ENCODE data around the gene PLN.
A peak's percentile ranks its signal among the peaks of the same experiment; 100 is the strongest.

The PLN gene

DNA sequence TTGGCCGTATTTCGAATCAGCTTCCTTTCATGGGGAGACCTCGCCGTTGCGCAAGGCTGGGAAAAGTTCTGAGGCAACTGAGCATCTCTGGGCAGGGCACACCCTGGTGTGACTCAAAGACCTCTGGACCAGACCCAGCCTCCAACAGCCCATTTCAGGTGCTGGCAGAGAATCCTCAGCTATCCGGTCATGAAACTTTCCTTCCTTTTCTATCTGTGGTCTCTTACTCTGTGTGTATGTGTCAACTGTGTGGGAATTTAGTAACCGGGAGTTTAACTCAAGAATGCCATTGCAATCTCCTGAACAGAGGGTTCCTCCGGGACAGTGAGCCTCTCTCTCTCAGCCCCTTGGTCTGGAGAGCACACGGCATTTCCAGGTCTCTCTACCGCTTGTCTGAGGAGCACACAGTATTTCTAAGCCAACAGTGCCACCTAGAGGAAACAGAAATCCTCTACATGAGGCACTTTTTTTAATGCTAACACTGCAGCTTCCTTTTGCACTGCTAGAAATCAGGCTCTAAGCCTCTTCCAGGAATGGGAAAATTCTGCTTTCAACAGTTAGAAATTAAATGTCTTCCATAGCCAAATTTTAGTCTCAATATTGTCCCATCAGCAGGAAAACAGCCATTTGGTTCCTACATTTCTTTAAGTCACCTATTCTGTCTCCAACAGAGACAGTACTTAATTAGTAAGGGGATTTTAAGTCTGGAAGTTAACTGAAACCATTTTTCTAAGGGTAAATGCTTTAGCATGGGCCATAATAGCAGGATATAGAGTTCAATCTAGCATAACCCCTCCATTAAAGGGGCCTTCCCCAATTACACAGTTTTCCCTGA lies 32.7 kb downstream of the PLN start:
- DNase-seq = peak; percentile 70

GRCh38 chr6:118581489-118581959 lies 33.4 kb downstream of the PLN start:
- peak; percentile 82 for DNase-seq

GRCh38 chr6:118584911-118585310 lies 36.8 kb downstream of the PLN start:
- DNase-seq = no peak

- DNase-seq = no peak
Observed at GRCh38 chr6:118586746-118587485, 38.8 kb downstream of the PLN start.

DNA sequence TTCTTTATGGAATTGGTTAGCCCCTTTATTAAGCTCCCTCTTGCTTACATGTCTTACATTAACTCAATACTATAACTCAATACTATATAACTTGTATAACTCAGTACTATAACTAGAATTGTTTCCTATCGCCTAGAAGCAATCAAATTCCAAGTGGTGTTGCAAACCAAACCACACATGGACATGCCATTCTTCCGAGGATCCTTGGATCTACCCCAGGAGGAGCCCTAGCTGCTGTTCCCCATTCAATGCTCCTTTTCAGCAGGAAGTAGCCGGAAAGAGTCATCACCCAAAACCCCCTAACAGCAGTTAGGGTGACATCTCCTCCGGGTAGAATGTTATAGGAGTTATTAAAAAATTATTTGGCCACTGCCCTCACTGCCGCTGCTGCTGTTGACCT lies 40.5 kb downstream of the PLN start:
- no peak for DNase-seq

GRCh38 chr6:118589186-118589585 lies 41.1 kb downstream of the PLN start:
- DNase-seq = no peak

- no peak for DNase-seq
Observed at GRCh38 chr6:118589649-118590365, 41.7 kb downstream of the PLN start.

DNA sequence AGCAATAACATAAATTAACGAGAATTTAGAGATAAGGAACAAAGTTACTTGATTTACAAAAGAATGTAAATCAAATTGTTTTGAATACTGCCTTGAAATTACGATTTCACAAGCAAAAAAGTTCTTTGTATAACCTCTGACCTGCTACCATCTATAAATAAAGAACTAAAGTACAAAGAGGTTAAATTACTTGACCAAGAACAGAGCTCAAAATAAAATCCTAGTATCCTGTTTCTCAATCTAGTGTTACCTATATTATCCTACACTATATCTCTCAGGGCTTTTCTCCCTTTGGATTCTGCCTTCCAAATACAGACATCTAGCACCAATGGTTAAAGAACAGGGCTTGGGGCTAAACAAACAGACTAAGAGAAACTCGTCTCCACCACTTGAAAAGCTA lies 43.8 kb downstream of the PLN start:
- no peak for DNase-seq

DNA sequence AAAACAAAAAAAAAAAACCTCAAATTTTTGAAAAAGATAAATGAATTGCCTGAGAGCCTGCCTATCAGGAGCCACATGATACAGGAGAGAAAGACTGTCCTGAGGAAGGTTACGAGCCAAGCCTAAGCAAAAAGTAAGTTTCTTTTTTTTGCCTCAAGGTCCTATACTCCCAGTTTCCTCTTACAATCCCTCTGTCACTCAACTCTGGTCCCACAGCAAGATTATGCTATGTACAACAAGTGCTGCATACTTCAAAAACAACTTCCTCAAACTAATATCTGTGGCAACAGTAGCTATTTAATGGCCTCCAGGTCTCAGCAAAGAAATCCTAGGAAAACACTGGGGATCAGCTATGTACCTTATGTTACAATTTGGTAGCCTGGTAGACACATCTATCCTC lies 46.8 kb downstream of the PLN start:
- DNase-seq = peak; percentile 11

DNA sequence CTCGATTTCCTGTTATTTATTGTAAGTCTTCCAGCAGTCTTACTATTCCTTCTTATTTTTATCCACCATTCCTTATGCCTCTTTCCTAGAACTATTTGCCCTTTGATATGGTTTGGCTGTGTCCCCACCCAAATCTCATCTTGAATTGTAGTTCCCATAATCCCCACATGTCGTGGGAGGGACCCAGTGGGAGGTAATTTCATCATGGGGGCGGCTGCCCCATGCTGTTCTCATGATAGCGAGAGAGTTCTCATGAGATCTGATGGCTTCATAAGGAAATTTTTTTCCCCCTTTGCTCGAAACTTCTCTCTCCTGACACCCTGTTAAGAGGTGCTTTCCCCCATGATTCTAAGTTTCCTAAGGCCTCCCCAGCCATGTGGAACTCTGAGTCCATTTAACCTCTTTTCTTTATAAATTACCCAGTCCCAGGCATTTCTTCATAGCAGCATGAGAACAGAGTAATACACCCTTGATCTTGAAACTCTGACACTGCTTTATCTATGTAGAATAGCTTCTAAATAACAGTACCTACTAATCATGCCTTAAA lies 48.8 kb downstream of the PLN start:
- no peak for DNase-seq

GRCh38 chr6:118597636-118598035 lies 49.5 kb downstream of the PLN start:
- DNase-seq = no peak

DNA sequence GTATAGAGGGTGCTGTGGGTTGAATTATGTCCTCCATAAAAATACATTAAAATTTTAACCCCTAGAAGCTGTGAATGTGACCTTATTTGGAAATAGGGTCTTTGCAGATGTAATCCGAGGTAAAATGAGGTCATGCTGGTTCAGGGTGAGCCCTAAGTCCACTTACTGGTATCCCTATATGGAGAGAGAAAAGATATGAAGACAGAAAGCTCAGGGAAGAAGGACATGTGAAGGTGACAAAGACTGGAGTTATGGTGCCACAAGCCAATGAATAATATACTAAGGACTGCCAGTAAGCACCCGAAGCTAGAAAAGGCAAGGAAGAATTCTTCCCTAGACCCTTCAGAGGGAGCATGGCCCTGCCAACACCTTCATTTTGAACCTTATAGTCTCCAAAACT lies 50.2 kb downstream of the PLN start:
- no peak for DNase-seq

DNA sequence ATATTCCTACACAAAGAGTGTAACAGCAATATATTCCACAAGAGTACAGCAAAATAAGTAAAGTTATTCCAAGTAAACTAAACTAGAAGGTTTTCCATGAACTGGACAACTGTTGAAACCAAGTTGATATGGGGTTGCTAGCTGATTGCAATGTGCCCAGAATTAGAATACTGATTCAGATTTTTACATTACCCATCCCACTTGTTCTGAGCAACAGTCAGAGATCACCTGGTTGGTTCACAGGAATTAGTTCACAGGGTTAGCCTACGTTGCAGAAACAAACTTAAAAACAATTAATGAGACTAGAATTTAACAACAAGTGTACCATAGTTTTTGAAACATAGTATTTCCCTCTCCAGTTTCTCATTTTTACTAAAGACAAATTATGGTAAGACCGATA lies 54.2 kb downstream of the PLN start:
- no peak for DNase-seq

DNA sequence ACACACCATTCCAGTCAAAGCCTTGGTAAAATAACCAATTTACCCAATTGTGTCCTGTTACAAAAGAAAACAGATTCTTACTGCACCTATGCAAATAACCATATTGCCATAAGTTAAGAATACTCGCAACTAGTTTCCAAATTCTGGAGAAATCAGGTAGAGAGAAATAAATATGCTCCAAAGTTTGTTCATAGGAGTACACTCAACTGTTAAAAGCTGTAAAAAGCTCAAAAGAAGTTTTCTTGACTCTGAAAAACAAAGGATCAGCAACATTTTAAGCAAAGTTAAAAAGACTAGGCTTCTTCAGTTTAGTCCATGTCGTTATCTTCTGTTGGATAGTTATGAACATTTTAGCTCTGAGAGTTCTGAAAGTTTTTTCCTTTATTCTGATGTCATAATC lies 55.3 kb downstream of the PLN start:
- DNase-seq = no peak

GRCh38 chr6:118606268-118606667 lies 58.2 kb downstream of the PLN start:
- DNase-seq = no peak

DNA sequence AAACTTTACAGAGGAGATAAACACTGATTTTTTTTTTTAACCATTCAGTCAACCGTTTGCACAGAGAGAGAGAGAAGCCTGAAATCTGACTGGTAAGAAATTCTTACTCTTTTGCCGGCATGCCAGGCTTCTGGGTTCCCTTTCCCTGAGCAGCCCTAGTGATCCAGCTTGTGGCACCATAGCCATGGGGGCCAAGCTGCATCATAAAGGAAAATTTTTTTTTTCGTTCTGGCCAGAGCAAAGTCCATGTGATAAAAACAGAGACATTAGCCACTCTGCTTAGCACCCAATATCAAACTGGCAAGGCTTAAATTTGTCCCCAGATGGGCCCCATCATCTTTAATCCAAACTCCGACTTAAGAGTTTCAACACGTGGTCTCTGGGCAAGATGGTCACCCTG lies 58.8 kb downstream of the PLN start:
- no peak for DNase-seq

Data from suppressor macrophage treated with lipopolysaccharide for 4 hours (primary cell).